HG03103 (cell line): ENCODE results near the gene INSC.
"Not testable (repeated sequence)": the region's sequence is repeated elsewhere in the genome, so short reads cannot be mapped to it uniquely, and the experiment has no call there.

Experiments used
- ATAC-seq: cut with Tn5 transposase; IDR thresholded peaks from one replicate; pipeline ENCODE4 v1.9.1; 2021; ENCODE audit warnings: low read depth; ENCODE audit not compliant: unreplicated experiment

INSC gene, protein sequence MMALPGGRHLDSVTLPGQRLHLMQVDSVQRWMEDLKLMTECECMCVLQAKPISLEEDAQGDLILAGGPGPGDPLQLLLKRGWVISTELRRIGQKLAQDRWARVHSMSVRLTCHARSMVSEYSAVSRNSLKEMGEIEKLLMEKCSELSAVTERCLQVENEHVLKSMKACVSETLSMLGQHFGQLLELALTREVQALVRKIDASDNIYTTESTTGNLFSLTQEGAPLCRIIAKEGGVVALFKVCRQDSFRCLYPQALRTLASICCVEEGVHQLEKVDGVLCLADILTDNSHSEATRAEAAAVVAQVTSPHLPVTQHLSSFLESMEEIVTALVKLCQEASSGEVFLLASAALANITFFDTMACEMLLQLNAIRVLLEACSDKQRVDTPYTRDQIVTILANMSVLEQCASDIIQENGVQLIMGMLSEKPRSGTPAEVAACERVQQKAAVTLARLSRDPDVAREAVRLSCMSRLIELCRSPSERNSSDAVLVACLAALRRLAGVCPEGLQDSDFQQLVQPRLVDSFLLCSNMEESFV

GRCh38 chr11:15114501-15115475, at the start of gene INSC:
TSS of gene INSC (plus strand) at chr11:15114923. CDS start at chr11:15149175, 34,252 bp downstream.
- ATAC-seq: no peak

DNA sequence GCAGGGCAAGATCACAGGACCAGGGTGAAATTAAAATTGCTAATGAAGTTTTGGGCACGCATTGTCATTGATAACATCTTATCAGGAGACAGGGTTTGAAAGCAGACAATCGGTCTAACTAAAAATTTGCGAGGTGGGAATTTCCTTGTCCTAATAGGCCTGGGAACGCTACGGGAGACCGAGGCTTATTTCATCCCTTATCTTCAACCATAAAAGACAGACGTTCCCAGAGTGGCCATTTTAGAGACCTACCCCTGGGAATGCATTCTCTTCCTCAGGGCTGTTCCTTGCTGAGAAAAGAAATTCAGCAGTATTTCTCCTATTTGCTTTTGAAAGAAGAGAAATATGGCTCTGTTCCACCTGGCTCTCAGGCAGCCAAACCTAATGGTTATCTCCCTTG, 45.0 kb upstream of the INSC start:
- ATAC-seq: not testable (repeated sequence)

DNA sequence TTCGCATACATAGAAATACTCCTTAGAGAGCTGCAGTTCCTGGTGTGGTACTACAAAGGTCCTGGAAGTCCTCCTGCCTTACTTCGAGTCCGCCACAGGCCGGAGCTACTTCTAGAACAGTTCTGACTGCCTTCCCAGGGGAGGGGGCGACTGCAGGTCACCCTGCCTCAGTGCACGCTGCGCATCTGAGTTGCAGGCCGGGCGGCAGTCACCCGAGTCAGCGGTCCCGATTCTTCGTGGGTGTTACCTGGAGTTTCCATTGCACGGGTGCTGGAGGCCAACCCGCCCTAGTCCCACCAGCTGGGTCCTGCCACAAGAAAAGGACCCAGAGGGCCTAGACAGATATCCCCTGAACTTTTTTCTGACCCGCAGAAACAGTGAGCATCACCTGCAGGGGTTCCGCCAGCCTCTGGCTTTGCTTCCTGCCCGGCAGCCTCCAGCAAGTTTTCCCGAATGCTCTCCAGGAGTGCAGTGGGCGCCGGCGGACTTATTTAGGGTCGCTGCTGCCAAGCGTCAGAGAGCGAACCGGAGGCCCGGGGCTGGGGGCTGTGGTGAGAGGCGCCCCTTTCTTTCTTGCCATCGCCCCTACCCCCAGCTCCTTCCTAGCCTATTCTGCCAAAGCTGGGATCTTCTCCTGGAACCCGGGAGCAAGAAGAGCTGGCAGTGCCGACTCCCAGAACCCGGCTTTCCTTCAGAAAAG, 43.0 kb upstream of the INSC start:
- ATAC-seq: no peak

GRCh38 chr11:15072551-15073143, 42.1 kb upstream of the INSC start:
- ATAC-seq: no peak

- ATAC-seq: no peak
Measured at GRCh38 chr11:15073361-15074205, 41.1 kb upstream of the INSC start, which contains the start of gene CALCB. TSS of gene CALCB (plus strand) at chr11:15073593. CDS start at chr11:15074719, 1,126 bp downstream.

GRCh38 chr11:15074206-15075161, 40.2 kb upstream of the INSC start:
- peak; percentile 93 for ATAC-seq

- ATAC-seq: no peak
Measured at GRCh38 chr11:15075162-15075526, 39.6 kb upstream of the INSC start.

- no peak for ATAC-seq
Measured at GRCh38 chr11:15091175-15091574, 23.5 kb upstream of the INSC start.

DNA sequence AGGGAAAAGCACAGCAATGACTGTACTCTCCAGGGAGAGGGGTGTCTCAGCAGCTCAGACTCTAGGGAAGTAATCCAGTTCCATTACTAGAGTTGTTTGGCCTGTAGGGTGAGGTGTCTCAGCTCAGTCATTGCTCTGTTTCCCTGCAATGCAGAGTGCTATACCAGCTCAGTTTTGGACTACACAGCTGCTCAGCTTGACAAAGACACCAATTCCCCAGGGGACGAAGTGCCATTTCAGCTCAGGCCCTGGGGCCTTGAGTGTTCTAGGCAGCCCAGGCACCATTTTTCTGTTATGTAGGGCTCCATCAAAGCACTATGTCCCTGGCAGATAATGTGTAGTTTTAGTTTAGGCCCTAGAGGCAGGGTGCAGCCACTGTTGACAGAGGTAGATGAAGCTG, 23.1 kb upstream of the INSC start:
- no peak for ATAC-seq

GRCh38 chr11:15093432-15093831, 21.3 kb upstream of the INSC start:
- ATAC-seq: peak; percentile 79

- no peak for ATAC-seq
Measured at GRCh38 chr11:15095736-15096228, 18.9 kb upstream of the INSC start.

DNA sequence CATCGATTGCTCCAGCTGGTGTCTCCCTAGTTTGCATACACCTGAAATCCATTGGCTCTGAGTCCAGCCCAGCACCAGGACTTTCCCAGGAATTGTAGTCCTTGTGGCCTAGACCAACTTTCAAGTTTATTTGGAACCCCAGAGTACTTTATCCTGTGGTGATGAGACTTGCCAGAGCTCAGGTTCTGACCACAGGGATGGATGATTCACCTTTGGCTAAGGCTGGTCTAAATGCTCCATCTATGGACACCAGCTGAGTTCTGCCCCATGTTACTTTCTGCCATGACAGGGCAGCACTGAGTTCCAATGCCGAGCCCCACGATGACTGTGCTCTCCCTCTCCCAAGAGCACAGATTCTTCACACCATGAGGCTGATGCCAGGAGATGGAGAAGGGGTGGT, 17.3 kb upstream of the INSC start:
- no peak for ATAC-seq

GRCh38 chr11:15099267-15099666, 15.5 kb upstream of the INSC start:
- ATAC-seq: no peak

- peak; percentile 76 for ATAC-seq
Measured at GRCh38 chr11:15101072-15101709, 13.5 kb upstream of the INSC start.

GRCh38 chr11:15104166-15104565, 10.6 kb upstream of the INSC start:
- no peak for ATAC-seq

DNA sequence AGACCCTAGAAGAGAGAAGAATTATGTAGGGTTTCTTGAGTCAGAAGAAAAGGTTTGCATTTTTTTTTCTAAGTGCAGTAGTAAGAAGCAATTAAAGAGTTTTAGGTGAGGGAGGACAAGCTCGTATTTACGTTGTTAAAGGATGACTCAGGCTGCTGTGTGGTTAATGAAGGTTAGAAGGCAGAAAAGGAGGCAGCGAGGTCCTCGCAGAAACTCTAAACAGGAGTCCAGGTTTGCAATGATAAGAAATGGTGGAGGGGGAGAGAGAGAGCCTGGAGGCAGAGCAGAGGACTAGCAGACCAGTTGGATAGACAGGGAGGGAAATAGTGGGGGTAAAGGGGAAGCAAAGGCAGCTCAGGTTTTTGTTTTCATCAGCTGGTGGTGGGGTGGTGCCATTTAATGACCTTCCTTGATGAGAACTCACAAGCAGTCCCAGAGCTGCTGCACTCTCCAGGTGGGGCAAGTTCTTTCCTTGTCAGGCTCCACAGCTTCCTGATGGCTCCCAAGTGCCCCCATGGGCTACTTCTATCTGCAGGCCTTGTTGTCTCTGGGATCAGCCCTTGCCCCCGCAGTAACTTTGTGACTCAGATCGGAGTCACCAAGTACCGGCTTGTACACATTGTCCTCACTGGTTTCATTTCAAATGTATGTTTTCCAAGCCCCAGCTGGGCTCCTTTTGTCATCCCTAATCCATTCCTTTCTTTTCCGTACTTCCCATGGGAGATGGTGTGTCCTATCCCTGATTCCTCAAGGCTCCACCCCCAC, 8.3 kb upstream of the INSC start:
- ATAC-seq: no peak
